SK-N-SH (cell line): Measurements from ENCODE around the gene HHAT. TPM values are rescaled to one million over a fixed set of nuclear protein-coding genes. Genes with fewer than 3 reads are reported as not detected.
A peak's percentile ranks its signal among the peaks of the same experiment; 100 is the strongest.

Experiments used
- CTCF ChIA-PET: fragments of 300-600, 350-600 bp; formaldehyde crosslinking; extraction: SDS; loops from one replicate; lab custom pipeline; 2021; lab: Yijun Ruan, JAX
- POLR2A ChIA-PET: fragments of 350-600 bp; sonication (Branson Sonifier 250); formaldehyde crosslinking; extraction: SDS; loops from one replicate; lab custom pipeline; 2020; ENCODE audit warnings: antibody characterized with exemption, inconsistent platforms; lab: Yijun Ruan, JAX
- DNase-seq: peaks from one replicate; pipeline ENCODE4 v3.0.0; 2012
- H2AFZ ChIP-seq: fragments of 200-600 bp; sonication (generic); 2 replicates; pipeline ENCODE4 v1.8.1; 2016; ENCODE audit warnings: antibody characterized with exemption, mild to moderate bottlenecking, low read depth
- H3F3A ChIP-seq: fragments of 200-600 bp; sonication (generic); replicated peaks from 2 replicates; pipeline ENCODE3; 2016; ENCODE audit warnings: antibody characterized with exemption, mild to moderate bottlenecking; ENCODE audit not compliant: insufficient read depth
- H3K27ac ChIP-seq, 2 experiments: fragments of 200-500 bp in 1 of 2; fragments of 200-600 bp in 1 of 2; sonication (Bioruptor generic) in 1 of 2; sonication (generic), shearing (Covaris generic) in 1 of 2; 2 replicates each; pipeline versions ENCODE4 v1.5.1 to v1.6.1; 2014 to 2016; ENCODE audit warnings: low read depth in 2 of 2, inconsistent platforms in 1 of 2, low read length in 1 of 2, mild to moderate bottlenecking in 1 of 2, mixed read lengths in 1 of 2
- H3K27me3 ChIP-seq: fragments of 200-600 bp; sonication (generic), shearing (Covaris generic); 2 replicates; pipeline ENCODE4 v1.6.1; 2016; ENCODE audit warnings: mixed run types; ENCODE audit not compliant: insufficient read depth
- H3K36me3 ChIP-seq, 2 experiments: fragments of 200-500 bp in 1 of 2; fragments of 200-600 bp in 1 of 2; sonication (Bioruptor generic) in 1 of 2; sonication (generic) in 1 of 2; replicated peaks in 1 of 2; 2 replicates each; pipeline versions ENCODE3 to v1.5.1; 2014 to 2016; ENCODE audit warnings: low read length in 1 of 2, mild to moderate bottlenecking in 1 of 2; ENCODE audit not compliant: insufficient read depth in 2 of 2, control insufficient read depth in 1 of 2
- H3K4me1 ChIP-seq, 2 experiments: fragments of 200-500 bp in 1 of 2; fragments of 200-600 bp in 1 of 2; sonication (Bioruptor generic) in 1 of 2; sonication (generic), shearing (Covaris generic) in 1 of 2; 2 replicates each; pipeline versions ENCODE4 v1.5.1 to v1.6.1; 2014 to 2016; ENCODE audit warnings: low read depth in 1 of 2, low read length in 1 of 2, mixed run types in 1 of 2; ENCODE audit not compliant: insufficient read depth in 2 of 2, control insufficient read depth in 1 of 2
- H3K4me2 ChIP-seq: fragments of 200-600 bp; sonication (generic), shearing (Covaris generic); 2 replicates; pipeline ENCODE4 v1.6.1; 2017; ENCODE audit warnings: mixed run types
- H3K4me3 ChIP-seq, 2 experiments: fragments of 200-500 bp in 1 of 2; fragments of 200-600 bp in 1 of 2; sonication (Bioruptor generic) in 1 of 2; sonication (generic), shearing (Covaris generic) in 1 of 2; 2 replicates each; pipeline versions ENCODE4 v1.5.1 to v1.8.1; 2014 to 2016; ENCODE audit warnings: low read depth in 2 of 2, inconsistent platforms in 1 of 2, low read length in 1 of 2, mild to moderate bottlenecking in 1 of 2, mixed read lengths in 1 of 2, moderate library complexity in 1 of 2
- H3K79me2 ChIP-seq: fragments of 200-600 bp; sonication (generic); 2 replicates; pipeline ENCODE4 v1.8.1; 2017; ENCODE audit warnings: mild to moderate bottlenecking; ENCODE audit not compliant: insufficient read depth
- H3K9ac ChIP-seq: fragments of 200-600 bp; sonication (generic); 2 replicates; pipeline ENCODE4 v1.6.1; 2017; ENCODE audit warnings: mixed run types
- H3K9me2 ChIP-seq: fragments of 200-600 bp; sonication (generic); 2 replicates; pipeline ENCODE4 v1.6.1; 2017; ENCODE audit warnings: mixed run types
- H3K9me3 ChIP-seq: fragments of 200-600 bp; sonication (generic); 2 replicates; pipeline ENCODE4 v1.6.1; 2017; ENCODE audit warnings: mixed run types, mild to moderate bottlenecking, moderate library complexity
- H4K20me1 ChIP-seq: fragments of 200-600 bp; sonication (generic); 2 replicates; pipeline ENCODE4 v1.6.1; 2017; ENCODE audit warnings: mild to moderate bottlenecking, mixed run types; ENCODE audit not compliant: insufficient read depth
- EP300 ChIP-seq, 2 experiments: IDR thresholded peaks; 2 replicates each; pipeline versions ENCODE4 v1.4.0 to v1.6.1; 2012; ENCODE audit warnings: borderline replicate concordance in 1 of 2, low read depth in 1 of 2, low read length in 1 of 2
- FOXM1 ChIP-seq: IDR thresholded peaks from 2 replicates; pipeline ENCODE4 v1.4.0; 2012; ENCODE audit warnings: low read depth, mild to moderate bottlenecking
- GATA2 ChIP-seq: sonication (generic); formaldehyde crosslinking; IDR thresholded peaks from 2 replicates; pipeline ENCODE4 v1.5.0; 2020; ENCODE audit warnings: mild to moderate bottlenecking, missing genetic modification reagents
- JUND ChIP-seq: IDR thresholded peaks from 2 replicates; pipeline ENCODE4 v1.4.0; 2012
- MEF2A ChIP-seq: IDR thresholded peaks from 2 replicates; pipeline ENCODE4 v1.4.0; 2012; ENCODE audit warnings: low read depth, borderline replicate concordance
- NFIC ChIP-seq: IDR thresholded peaks from 2 replicates; pipeline ENCODE4 v1.4.0; 2012; ENCODE audit warnings: borderline replicate concordance
- NRF1 ChIP-seq: IDR thresholded peaks from 2 replicates; pipeline ENCODE4 v1.6.1; 2012; ENCODE audit warnings: low read depth, mild to moderate bottlenecking, low read length
- TCF12 ChIP-seq: IDR thresholded peaks from 2 replicates; pipeline ENCODE4 v1.4.0; 2012
- TEAD4 ChIP-seq: IDR thresholded peaks from 2 replicates; pipeline ENCODE4 v1.4.0; 2012; ENCODE audit warnings: mild to moderate bottlenecking, borderline replicate concordance; ENCODE audit not compliant: insufficient read depth
- WGBS: methylation state at CpG from one replicate; pipeline ENCODE4 v1.1.6; 2017; ENCODE audit warnings: low lambda C conversion rate; 5-methylcytosine and 5-hydroxymethylcytosine counted together
- polyA plus RNA-seq, 3 experiments: library from polyadenylated mRNA; depleted of rRNA; stranded (reverse); fragments of >200 nt; gene quantifications; 2 replicates each; pipeline ENCODE4 v1.2.3, GENCODE V29; 2012
- TF ChIP-seq, protein P1 (sequence below): IDR thresholded peaks from 2 replicates; pipeline ENCODE4 v1.4.0; 2012; ENCODE audit warnings: low read depth
- TF ChIP-seq, protein P2 (sequence below): fragments of 150-350 bp; IDR thresholded peaks from 2 replicates; pipeline ENCODE4 v1.6.1; 2016; ENCODE audit warnings: mild to moderate bottlenecking, low read depth, low read length
- TF ChIP-seq, protein P3 (sequence below): IDR thresholded peaks from 2 replicates; pipeline ENCODE4 v1.4.0; 2012; ENCODE audit warnings: low read depth, borderline replicate concordance

The HHAT gene
- polyA plus RNA-seq, 1 of the 3 experiments (the other 2 are of a cell fraction): 8.1 TPM

DNA sequence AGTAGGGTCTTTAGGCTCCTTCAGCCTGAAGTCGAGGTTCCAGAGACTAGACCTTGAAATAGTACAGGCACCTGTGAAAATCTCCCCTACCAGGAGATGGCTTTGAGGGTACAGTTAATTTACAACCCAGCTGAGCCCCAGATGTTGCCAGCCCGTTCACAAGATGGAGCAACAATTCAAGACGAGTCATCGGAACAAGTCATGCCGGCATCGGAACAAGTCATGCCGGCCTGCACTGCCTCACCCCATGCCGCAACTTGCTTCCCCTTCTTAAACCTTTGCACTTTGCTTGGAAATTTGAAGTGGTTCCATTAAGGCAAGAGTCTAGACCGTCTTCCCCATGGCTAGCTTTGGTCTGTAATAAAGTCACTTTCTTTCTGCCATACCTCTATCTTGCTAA, 16.0 kb downstream of the HHAT start:
- Histone ChIP-seq H3K27me3 (no peaks in the 10 kb centered on the region), H3K9me2 (no peaks in the 10 kb centered on the region), H3K4me1 (peaks cover 13 to 14% of the 10 kb centered on the region in 2 experiments; a peak in 2 of 4 replicates), H3K4me3 (no peak overlapping the region), H3F3A (no peaks in the 10 kb centered on the region), H3K36me3 (no peaks in the 10 kb centered on the region), H3K27ac (no peak overlapping the region), H4K20me1 (no peaks in the 10 kb centered on the region), H3K9me3 (no peaks in the 10 kb centered on the region), H3K79me2 (no peaks in the 10 kb centered on the region), H3K9ac (no peak overlapping the region), H2AFZ (no peak overlapping the region), H3K4me2 (no peak overlapping the region)
- no peak for DNase-seq
- WGBS: 77% methylated on average over 9 of the region's 9 CpGs
- ChIA-PET CTCF (interaction anchor here (0.6 to 1.2 kb wide), 4 partner anchors 14 to 180 kb away, joined by 3 to 4 read pairs (median 4); no protein-coding TSS in a partner anchor), POLR2A (no interaction called here)
- TF ChIP-seq, protein P1, sequence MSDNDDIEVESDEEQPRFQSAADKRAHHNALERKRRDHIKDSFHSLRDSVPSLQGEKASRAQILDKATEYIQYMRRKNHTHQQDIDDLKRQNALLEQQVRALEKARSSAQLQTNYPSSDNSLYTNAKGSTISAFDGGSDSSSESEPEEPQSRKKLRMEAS: no peak
- TF ChIP-seq FOXM1: no peak
- peak; percentile 33; the same call in 1 of the 2 replicates for TF ChIP-seq TCF12
- no peak for TF ChIP-seq EP300 (IDR thresholded peaks at IDR 0.05; ENCODE audit: borderline replicate concordance in 1 of 2, low read depth in 1 of 2, low read length in 1 of 2)
- TF ChIP-seq, protein P2, sequence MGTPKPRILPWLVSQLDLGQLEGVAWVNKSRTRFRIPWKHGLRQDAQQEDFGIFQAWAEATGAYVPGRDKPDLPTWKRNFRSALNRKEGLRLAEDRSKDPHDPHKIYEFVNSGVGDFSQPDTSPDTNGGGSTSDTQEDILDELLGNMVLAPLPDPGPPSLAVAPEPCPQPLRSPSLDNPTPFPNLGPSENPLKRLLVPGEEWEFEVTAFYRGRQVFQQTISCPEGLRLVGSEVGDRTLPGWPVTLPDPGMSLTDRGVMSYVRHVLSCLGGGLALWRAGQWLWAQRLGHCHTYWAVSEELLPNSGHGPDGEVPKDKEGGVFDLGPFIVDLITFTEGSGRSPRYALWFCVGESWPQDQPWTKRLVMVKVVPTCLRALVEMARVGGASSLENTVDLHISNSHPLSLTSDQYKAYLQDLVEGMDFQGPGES: no peak

DNA sequence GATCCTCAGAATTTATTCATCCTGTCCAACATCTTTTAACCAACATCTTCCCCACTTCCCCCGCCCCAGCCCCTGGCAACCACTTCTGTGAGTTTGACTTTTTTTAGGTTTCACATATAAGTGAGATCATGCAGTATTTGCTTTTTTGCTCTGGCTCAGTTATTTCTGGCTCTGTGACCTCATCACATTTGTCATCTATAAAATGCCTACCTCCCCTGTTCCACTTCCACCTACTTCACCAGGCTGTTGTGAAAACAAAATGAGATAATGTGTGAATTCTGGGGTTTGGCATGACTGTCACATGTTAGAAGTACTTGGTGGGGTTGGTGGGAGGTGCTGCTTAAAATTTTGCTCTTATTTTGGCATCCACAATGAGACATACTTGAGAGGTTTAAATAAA, 18.4 kb downstream of the HHAT start:
- ChIA-PET POLR2A (no interaction called here), CTCF (no interaction called here)
- no peaks in the 10 kb centered on the region for H3K9me3 ChIP-seq
- H3K27ac ChIP-seq: no peak overlapping the region
- H3K4me2 ChIP-seq: no peak overlapping the region
- TF ChIP-seq TEAD4 (no peak), GATA2 (no peak), TCF12 (0 out of 2 replicates have a peak, but pooled peaks have one; percentile 9), MEF2A (peak; percentile 90; the same call in 1 of the 2 replicates), NRF1 (no peak), NFIC (no peak), JUND (no peak)
- TF ChIP-seq, protein P3, sequence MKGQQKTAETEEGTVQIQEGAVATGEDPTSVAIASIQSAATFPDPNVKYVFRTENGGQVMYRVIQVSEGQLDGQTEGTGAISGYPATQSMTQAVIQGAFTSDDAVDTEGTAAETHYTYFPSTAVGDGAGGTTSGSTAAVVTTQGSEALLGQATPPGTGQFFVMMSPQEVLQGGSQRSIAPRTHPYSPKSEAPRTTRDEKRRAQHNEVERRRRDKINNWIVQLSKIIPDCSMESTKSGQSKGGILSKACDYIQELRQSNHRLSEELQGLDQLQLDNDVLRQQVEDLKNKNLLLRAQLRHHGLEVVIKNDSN: no peak
- no peaks in the 10 kb centered on the region for H3K9me2 ChIP-seq
- H2AFZ ChIP-seq: no peak overlapping the region
- H3K4me1 ChIP-seq: peaks cover 10 to 14% of the 10 kb centered on the region in 2 experiments; a peak in 2 of 4 replicates
- H3K36me3 ChIP-seq: no peaks in the 10 kb centered on the region
- no peak overlapping the region for H3K4me3 ChIP-seq
- no peaks in the 10 kb centered on the region for H3K27me3 ChIP-seq
- no peaks in the 10 kb centered on the region for H4K20me1 ChIP-seq
- no peak for DNase-seq
- 93% methylated on average over 1 of the region's 1 CpG for WGBS
- no peak overlapping the region for H3K9ac ChIP-seq
- no peaks in the 10 kb centered on the region for H3F3A ChIP-seq
- H3K79me2 ChIP-seq: no peaks in the 10 kb centered on the region
